K562 (cell line): ENCODE measurements around the gene SET. TPM values are rescaled to one million over a fixed set of nuclear protein-coding genes. Genes with fewer than 3 reads are reported as not detected.

Experiments
- CBFB ChIP-seq: sonication (generic); formaldehyde crosslinking; IDR thresholded peaks from 2 replicates; pipeline ENCODE4 v1.4.0; 2020; ENCODE audit warnings: mild to moderate bottlenecking, missing genetic modification reagents
- CSDE1 ChIP-seq, 2 experiments: fragments of 450-650 bp; IDR thresholded peaks; 2 replicates each; pipeline ENCODE4 v1.6.1; 2016; ENCODE audit warnings: mild to moderate bottlenecking in 1 of 2
- GTF2A2 ChIP-seq: IDR thresholded peaks from 2 replicates; pipeline ENCODE4 v1.6.1; 2016; ENCODE audit warnings: mild to moderate bottlenecking, missing genetic modification characterization, missing compliant biosample characterization
- KAT7 ChIP-seq: sonication (generic); formaldehyde crosslinking; IDR thresholded peaks from 2 replicates; pipeline ENCODE4 v1.8.0; 2022; ENCODE audit warnings: missing genetic modification reagents, mild to moderate bottlenecking, borderline replicate concordance
- NELFE ChIP-seq: IDR thresholded peaks from 2 replicates; pipeline ENCODE4 v1.6.1; 2011; ENCODE audit warnings: mild to moderate bottlenecking; ENCODE audit not compliant: insufficient read depth, insufficient read length
- PML ChIP-seq: IDR thresholded peaks from 2 replicates; pipeline ENCODE4 v1.6.1; 2012; ENCODE audit warnings: low read length, inconsistent platforms
- POLR2A ChIP-seq: fragments of 450-650 bp; conservative IDR thresholded peaks from 2 replicates; pipeline ENCODE4 v1.6.1; 2016
- POLR3A ChIP-seq: IDR thresholded peaks from 2 replicates; pipeline ENCODE4 v1.6.1; 2011; ENCODE audit warnings: borderline replicate concordance, mild to moderate bottlenecking, moderate library complexity; ENCODE audit not compliant: insufficient read length, insufficient read depth; ENCODE audit errors: extremely low read depth
- SRSF3 ChIP-seq: fragments of 200-400 bp; formaldehyde crosslinking; IDR thresholded peaks from 2 replicates; pipeline ENCODE4 v1.6.1; 2016; ENCODE audit warnings: mild to moderate bottlenecking, low read length, moderate library complexity; ENCODE audit not compliant: insufficient read depth
- SRSF7 ChIP-seq: fragments of 200-400 bp; formaldehyde crosslinking; optimal IDR thresholded peaks from 2 replicates; pipeline ENCODE3; 2017; ENCODE audit warnings: mild to moderate bottlenecking, low read depth, low read length
- TAF1 ChIP-seq: IDR thresholded peaks from 2 replicates; pipeline ENCODE4 v1.6.1; 2011; ENCODE audit warnings: mild to moderate bottlenecking, low read length, moderate library complexity; ENCODE audit not compliant: insufficient read depth, control insufficient read depth, severe bottlenecking; ENCODE audit errors: extremely low read depth
- ZBTB1 ChIP-seq: sonication (generic); formaldehyde crosslinking; IDR thresholded peaks from 2 replicates; pipeline ENCODE4 v1.8.1; 2023; ENCODE audit warnings: missing genetic modification reagents, low read depth, mild to moderate bottlenecking, borderline replicate concordance
- ZNF445 ChIP-seq: fragments of 250-450 bp; sonication (Bioruptor Pico); IDR thresholded peaks from 2 replicates; pipeline ENCODE4 v1.4.0; 2020; ENCODE audit warnings: low read depth, mild to moderate bottlenecking, moderate library complexity
- polyA plus RNA-seq, 8 experiments: library from polyadenylated mRNA; depleted of rRNA in 4 of 8; stranded (reverse) in 5 of 8; unstranded in 3 of 8; fragments of >200 nt; fragmentation: Nextera tagmentation in 2 of 8; fragmentation: Illumina TruSeq in 1 of 8; extraction: Ambion mirVana in 2 of 8; extraction: Trizol in 1 of 8; gene quantifications; 2 replicates each; pipeline versions ENCODE4 v1.2.1 to v1.2.3, GENCODE V29; 2011 to 2014; ENCODE audit warnings: inconsistent platforms in 1 of 8, missing spikeins in 1 of 8
- total RNA-seq, 7 experiments: library from RNA; depleted of rRNA in 6 of 7; stranded (reverse); fragments of >200 nt in 6 of 7; fragmentation: Illumina TruSeq in 2 of 7; extraction: Trizol in 2 of 7; gene quantifications; 2 replicates each; pipeline versions ENCODE4 v1.2.1 to v1.2.3, GENCODE V29; 2011 to 2021; ENCODE audit warnings: low replicate concordance in 1 of 7
- TF ChIP-seq, protein P1 (sequence below): fragments of 450-650 bp; IDR thresholded peaks from 2 replicates; pipeline ENCODE4 v1.6.1; 2018; ENCODE audit not compliant: partially characterized antibody
- TF ChIP-seq, protein P2 (sequence below), 2 experiments: fragments of 450-650 bp; conservative IDR thresholded peaks; 2 replicates each; pipeline ENCODE4 v1.6.1; 2017; ENCODE audit warnings: mild to moderate bottlenecking in 2 of 2, moderate library complexity in 2 of 2
- TF ChIP-seq, protein P3 (sequence below): fragments of 250-450 bp; sonication (Bioruptor Pico); IDR thresholded peaks from 2 replicates; pipeline ENCODE4 v1.8.0; 2021; ENCODE audit warnings: moderate library complexity, mild to moderate bottlenecking, inconsistent platforms
- TF ChIP-seq, protein P4 (sequence below), 2 experiments: fragments of 200-800 bp in 1 of 2; sonication (Bioruptor generic) in 1 of 2; sonication (generic) in 1 of 2; formaldehyde crosslinking in 1 of 2; IDR thresholded peaks in 1 of 2; conservative IDR thresholded peaks in 1 of 2; 2 replicates each; pipeline versions ENCODE4 v1.5.0 to v1.6.1; 2016 to 2020; ENCODE audit warnings: missing compliant biosample characterization in 1 of 2, missing genetic modification characterization in 1 of 2, missing genetic modification reagents in 1 of 2

SET gene
- total and polyA plus RNA-seq, 9 of the 15 experiments (the other 6 are each of a cell fraction or from before 2014, with no cell fraction given) = 404 to 1,447 (median 907) TPM

DNA sequence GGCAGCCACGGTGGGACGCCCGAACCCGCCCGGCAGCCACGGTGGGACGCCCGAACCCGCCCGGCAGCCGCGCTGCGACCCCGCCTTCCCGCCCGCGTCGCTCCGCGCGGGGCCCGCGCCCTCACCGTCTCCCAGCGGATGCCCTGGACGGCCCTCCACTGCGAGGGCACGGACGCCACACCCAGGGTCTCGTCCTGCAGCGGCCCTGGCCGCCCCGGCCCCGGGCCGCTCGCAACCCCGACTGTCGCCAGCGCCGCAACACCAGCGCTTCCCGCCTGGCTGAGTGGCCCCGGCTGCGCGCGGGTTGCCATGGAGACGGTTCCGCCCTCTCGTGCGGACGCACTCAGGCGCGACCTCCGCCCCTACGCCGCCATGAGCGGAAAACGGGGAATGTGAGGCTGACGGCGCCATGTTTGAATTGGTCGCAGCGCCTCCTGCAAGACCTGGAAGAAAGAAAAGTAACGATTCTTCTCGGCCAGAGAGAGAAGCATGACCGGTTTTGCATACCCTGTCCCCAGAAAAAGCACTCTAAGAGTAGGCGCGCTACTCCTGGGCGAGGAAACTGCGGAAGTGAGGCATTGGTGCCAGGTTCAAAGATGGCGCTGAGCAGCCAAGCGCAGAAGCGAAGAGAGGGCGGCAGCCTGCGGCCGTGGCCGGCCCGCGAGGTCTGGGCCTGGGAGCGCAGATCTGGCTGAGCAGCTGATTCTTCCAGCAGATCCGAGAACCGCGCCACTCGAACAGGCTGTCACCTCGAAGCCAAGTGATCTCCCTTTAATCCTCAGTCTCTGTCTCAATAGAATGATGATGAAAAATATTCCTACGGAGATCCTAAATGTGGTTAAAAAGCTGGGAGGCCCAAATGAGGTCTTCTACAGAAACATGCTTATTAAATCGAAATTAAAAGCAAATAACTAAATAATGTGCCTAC is 32.3 kb upstream of the SET start, which contains the start of gene DYNC2I2 (continued):
- TF ChIP-seq, protein P1, sequence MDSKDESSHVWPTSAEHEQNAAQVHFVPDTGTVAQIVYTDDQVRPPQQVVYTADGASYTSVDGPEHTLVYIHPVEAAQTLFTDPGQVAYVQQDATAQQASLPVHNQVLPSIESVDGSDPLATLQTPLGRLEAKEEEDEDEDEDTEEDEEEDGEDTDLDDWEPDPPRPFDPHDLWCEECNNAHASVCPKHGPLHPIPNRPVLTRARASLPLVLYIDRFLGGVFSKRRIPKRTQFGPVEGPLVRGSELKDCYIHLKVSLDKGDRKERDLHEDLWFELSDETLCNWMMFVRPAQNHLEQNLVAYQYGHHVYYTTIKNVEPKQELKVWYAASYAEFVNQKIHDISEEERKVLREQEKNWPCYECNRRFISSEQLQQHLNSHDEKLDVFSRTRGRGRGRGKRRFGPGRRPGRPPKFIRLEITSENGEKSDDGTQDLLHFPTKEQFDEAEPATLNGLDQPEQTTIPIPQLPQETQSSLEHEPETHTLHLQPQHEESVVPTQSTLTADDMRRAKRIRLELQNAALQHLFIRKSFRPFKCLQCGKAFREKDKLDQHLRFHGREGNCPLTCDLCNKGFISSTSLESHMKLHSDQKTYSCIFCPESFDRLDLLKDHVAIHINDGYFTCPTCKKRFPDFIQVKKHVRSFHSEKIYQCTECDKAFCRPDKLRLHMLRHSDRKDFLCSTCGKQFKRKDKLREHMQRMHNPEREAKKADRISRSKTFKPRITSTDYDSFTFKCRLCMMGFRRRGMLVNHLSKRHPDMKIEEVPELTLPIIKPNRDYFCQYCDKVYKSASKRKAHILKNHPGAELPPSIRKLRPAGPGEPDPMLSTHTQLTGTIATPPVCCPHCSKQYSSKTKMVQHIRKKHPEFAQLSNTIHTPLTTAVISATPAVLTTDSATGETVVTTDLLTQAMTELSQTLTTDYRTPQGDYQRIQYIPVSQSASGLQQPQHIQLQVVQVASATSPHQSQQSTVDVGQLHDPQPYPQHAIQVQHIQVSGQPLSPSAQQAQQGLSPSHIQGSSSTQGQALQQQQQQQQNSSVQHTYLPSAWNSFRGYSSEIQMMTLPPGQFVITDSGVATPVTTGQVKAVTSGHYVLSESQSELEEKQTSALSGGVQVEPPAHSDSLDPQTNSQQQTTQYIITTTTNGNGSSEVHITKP = peak; percentile 18
- TF ChIP-seq, protein P2, sequence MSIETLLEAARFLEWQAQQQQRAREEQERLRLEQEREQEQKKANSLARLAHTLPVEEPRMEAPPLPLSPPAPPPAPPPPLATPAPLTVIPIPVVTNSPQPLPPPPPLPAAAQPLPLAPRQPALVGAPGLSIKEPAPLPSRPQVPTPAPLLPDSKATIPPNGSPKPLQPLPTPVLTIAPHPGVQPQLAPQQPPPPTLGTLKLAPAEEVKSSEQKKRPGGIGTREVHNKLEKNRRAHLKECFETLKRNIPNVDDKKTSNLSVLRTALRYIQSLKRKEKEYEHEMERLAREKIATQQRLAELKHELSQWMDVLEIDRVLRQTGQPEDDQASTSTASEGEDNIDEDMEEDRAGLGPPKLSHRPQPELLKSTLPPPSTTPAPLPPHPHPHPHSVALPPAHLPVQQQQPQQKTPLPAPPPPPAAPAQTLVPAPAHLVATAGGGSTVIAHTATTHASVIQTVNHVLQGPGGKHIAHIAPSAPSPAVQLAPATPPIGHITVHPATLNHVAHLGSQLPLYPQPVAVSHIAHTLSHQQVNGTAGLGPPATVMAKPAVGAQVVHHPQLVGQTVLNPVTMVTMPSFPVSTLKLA (conservative IDR thresholded peaks at IDR 0.05) = no peak
- no peak for TF ChIP-seq SRSF7
- TF ChIP-seq TAF1 = peak; percentile 81
- peak; percentile 95 for TF ChIP-seq ZBTB1 (CRISPR knock-in tag)
- TF ChIP-seq CSDE1 (IDR thresholded peaks at IDR 0.05) = peak in 1 of 2 experiments; percentile 100; a peak in 2 of 4 replicates
- TF ChIP-seq, protein P3, sequence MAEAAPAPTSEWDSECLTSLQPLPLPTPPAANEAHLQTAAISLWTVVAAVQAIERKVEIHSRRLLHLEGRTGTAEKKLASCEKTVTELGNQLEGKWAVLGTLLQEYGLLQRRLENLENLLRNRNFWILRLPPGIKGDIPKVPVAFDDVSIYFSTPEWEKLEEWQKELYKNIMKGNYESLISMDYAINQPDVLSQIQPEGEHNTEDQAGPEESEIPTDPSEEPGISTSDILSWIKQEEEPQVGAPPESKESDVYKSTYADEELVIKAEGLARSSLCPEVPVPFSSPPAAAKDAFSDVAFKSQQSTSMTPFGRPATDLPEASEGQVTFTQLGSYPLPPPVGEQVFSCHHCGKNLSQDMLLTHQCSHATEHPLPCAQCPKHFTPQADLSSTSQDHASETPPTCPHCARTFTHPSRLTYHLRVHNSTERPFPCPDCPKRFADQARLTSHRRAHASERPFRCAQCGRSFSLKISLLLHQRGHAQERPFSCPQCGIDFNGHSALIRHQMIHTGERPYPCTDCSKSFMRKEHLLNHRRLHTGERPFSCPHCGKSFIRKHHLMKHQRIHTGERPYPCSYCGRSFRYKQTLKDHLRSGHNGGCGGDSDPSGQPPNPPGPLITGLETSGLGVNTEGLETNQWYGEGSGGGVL (CRISPR knock-in tag) = no peak
- no peak for TF ChIP-seq NELFE
- TF ChIP-seq PML = peak; percentile 74
- TF ChIP-seq KAT7 (CRISPR knock-in tag) = peak; percentile 97
- TF ChIP-seq ZNF445 (CRISPR knock-in tag) = peak; percentile 51; the same call in 1 of the 2 replicates
- 0 out of 2 replicates have a peak, but pooled peaks have one; percentile 23 for TF ChIP-seq CBFB (CRISPR knock-in tag)
- TF ChIP-seq SRSF3 = no peak
- TF ChIP-seq POLR2A = peak; percentile 88
- TF ChIP-seq, protein P4, sequence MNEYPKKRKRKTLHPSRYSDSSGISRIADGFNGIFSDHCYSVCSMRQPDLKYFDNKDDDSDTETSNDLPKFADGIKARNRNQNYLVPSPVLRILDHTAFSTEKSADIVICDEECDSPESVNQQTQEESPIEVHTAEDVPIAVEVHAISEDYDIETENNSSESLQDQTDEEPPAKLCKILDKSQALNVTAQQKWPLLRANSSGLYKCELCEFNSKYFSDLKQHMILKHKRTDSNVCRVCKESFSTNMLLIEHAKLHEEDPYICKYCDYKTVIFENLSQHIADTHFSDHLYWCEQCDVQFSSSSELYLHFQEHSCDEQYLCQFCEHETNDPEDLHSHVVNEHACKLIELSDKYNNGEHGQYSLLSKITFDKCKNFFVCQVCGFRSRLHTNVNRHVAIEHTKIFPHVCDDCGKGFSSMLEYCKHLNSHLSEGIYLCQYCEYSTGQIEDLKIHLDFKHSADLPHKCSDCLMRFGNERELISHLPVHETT (CRISPR knock-in tag; conservative IDR thresholded peaks at IDR 0.05 in 1 of 2, IDR thresholded peaks at IDR 0.05 in 1 of 2) = peak in 1 of 2 experiments; percentile 96; a peak in 2 of 4 replicates
- no peak for TF ChIP-seq POLR3A
- TF ChIP-seq GTF2A2 (tag) = peak; percentile 44; the same call in 1 of the 2 replicates
